Erythroblast (primary cell): ENCODE measurements around the gene KRTAP1-1.

Experiments
- GATA1 ChIP-seq: IDR thresholded peaks from 2 replicates; pipeline ENCODE4 v1.6.1; 2011; ENCODE audit warnings: low read depth, mild to moderate bottlenecking, control low read depth, low read length, moderate library complexity
- POLR2A ChIP-seq: IDR thresholded peaks from 2 replicates; pipeline ENCODE4 v1.6.1; 2011; ENCODE audit warnings: mild to moderate bottlenecking, low read length

DNA sequence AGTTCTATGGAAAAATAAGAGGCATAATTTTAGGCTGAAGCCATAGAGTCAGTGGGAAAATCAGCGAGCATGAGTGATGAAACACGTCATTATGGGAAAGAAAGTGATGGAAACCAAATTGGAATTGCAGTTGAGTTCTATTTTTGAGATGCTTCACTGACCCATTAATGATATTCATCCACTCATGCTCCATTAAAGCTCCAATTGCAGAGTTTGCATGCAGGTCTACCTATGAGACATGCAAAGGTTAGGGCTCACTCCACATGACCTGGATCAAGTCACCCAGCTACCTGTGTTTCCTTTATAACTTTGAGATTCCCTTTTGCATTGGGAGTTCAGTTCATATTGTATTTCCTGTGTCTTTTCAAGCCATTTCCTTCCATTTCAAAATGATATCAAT is 32.4 kb upstream of the KRTAP1-1 start:
- no peak for TF ChIP-seq POLR2A
- no peak for TF ChIP-seq GATA1
